Thoracic aorta (tissue), 2 donors: ENCODE data around the gene PQBP1. TPM values are rescaled to one million over a fixed set of nuclear protein-coding genes. Genes with fewer than 3 reads are reported as not detected.

ENCODE experiments used
- ATAC-seq: fragments of 150-250 bp; one replicate; pipeline ENCODE4 v1.8.0; 2017; ENCODE audit warnings: low read depth; ENCODE audit not compliant: insufficient number of reproducible peaks, low FRiP score
- DNase-seq: peaks from one replicate; pipeline ENCODE4 v3.0.0-alpha.2; 2020; ENCODE audit warnings: low spot score
- H3K27ac ChIP-seq, 2 donors: fragments of 200-600 bp; sonication (generic); 1 replicate in 1 of 2; 2 replicates in 1 of 2; pipeline ENCODE4 v1.5.1; 2016; ENCODE audit warnings: mild to moderate bottlenecking in 2 of 2, moderate library complexity in 2 of 2
- H3K27me3 ChIP-seq: fragments of 200-600 bp; sonication (generic); replicated peaks from 2 replicates; pipeline ENCODE4 v1.6.0; 2016; ENCODE audit warnings: mild to moderate bottlenecking; ENCODE audit not compliant: insufficient read depth
- H3K36me3 ChIP-seq: fragments of 200-600 bp; sonication (generic); one replicate; pipeline ENCODE4 v1.5.1; 2016
- H3K4me1 ChIP-seq, 2 donors: fragments of 200-600 bp; sonication (generic); 1 replicate in 1 of 2; 2 replicates in 1 of 2; pipeline versions ENCODE4 v1.5.1 to v1.6.0; 2016; ENCODE audit warnings: low read depth in 2 of 2, mild to moderate bottlenecking in 1 of 2; ENCODE audit not compliant: control insufficient read depth in 1 of 2
- H3K4me3 ChIP-seq: fragments of 200-600 bp; sonication (generic); 2 replicates; pipeline ENCODE4 v1.5.1; 2016; ENCODE audit warnings: mild to moderate bottlenecking
- H3K9me3 ChIP-seq: fragments of 200-600 bp; sonication (generic); 2 replicates; pipeline ENCODE4 v1.5.1; 2016
- CTCF ChIP-seq: fragments of 200-600 bp; sonication (generic); IDR thresholded peaks from one replicate; pipeline ENCODE4 v1.5.1; 2019; ENCODE audit warnings: antibody characterized with exemption
- total RNA-seq, 2 donors: library from RNA; depleted of rRNA; stranded (reverse); fragments of >200 nt; gene quantifications; one replicate each; pipeline versions ENCODE4 v1.1.0 to v1.2.3, GENCODE V29; 2016

Gene PQBP1
- total RNA-seq, 2 donors from 2014 or later = 37.5 to 60.2 TPM

GRCh38 chrX:48903290-48903689 is 5.6 kb downstream of the PQBP1 start:
- Histone ChIP-seq H3K36me3 (peaks cover 4% of the 10 kb centered on the region), H3K27ac (no peak overlapping the region), H3K27me3 (no peaks in the 10 kb centered on the region), H3K4me3 (no peak overlapping the region), H3K4me1 (no peaks in the 10 kb centered on the region), H3K9me3 (no peaks in the 10 kb centered on the region)
- DNase-seq (no peak), ATAC-seq (no peak)
- no peak for TF ChIP-seq CTCF

GRCh38 chrX:48904180-48904579 is 6.5 kb downstream of the PQBP1 start:
- no peak for DNase-seq
- Histone ChIP-seq H3K4me3 (no peak overlapping the region), H3K27me3 (no peaks in the 10 kb centered on the region), H3K9me3 (no peaks in the 10 kb centered on the region), H3K4me1 (no peaks in the 10 kb centered on the region), H3K27ac (no peak overlapping the region), H3K36me3 (peaks cover 4% of the 10 kb centered on the region)
- no peak for TF ChIP-seq CTCF
- no peak for ATAC-seq

GRCh38 chrX:48904626-48905025 is 6.9 kb downstream of the PQBP1 start:
- no peaks in the 10 kb centered on the region for H3K9me3 ChIP-seq
- no peak for ATAC-seq
- no peak for TF ChIP-seq CTCF
- H3K27me3 ChIP-seq = no peaks in the 10 kb centered on the region
- no peak overlapping the region for H3K4me3 ChIP-seq
- H3K4me1 ChIP-seq = no peaks in the 10 kb centered on the region
- no peak for DNase-seq
- H3K36me3 ChIP-seq = peaks cover 4% of the 10 kb centered on the region
- H3K27ac ChIP-seq = no peak overlapping the region

GRCh38 chrX:48905090-48905790 is 7.5 kb downstream of the PQBP1 start:
- no peak for TF ChIP-seq CTCF
- Histone ChIP-seq H3K4me1 (no peaks in the 10 kb centered on the region), H3K4me3 (no peak overlapping the region), H3K9me3 (no peaks in the 10 kb centered on the region), H3K27me3 (no peaks in the 10 kb centered on the region), H3K27ac (no peak overlapping the region), H3K36me3 (peaks cover 4% of the 10 kb centered on the region)
- ATAC-seq (no peak), DNase-seq (no peak)

- Histone ChIP-seq H3K27ac (no peak overlapping the region), H3K4me1 (no peaks in the 10 kb centered on the region), H3K4me3 (no peak overlapping the region), H3K9me3 (no peaks in the 10 kb centered on the region), H3K36me3 (no peaks in the 10 kb centered on the region), H3K27me3 (no peaks in the 10 kb centered on the region)
- ATAC-seq (no peak), DNase-seq (no peak)
- no peak for TF ChIP-seq CTCF
These were observed 10.9 kb downstream of the PQBP1 start for GRCh38 chrX:48908600-48908999.
